Kidney (tissue), 14 donors: ENCODE measurements around the gene CRCP. TPM values are rescaled to one million over a fixed set of nuclear protein-coding genes. Genes with fewer than 3 reads are reported as not detected.
"Not testable (repeated sequence)": the region's sequence is repeated elsewhere in the genome, so short reads cannot be mapped to it uniquely, and the experiment has no call there.

Experiments used
- DNase-seq, 5 donors: peaks; one replicate each; pipeline ENCODE4 v3.0.0-alpha.2; 2013 to 2020
- FAIRE-seq: peaks from 2 replicates; lab custom pipeline; 2012; peaks lifted over from hg19 to GRCh38; lab: Jason Lieb, UNC
- H3K27ac ChIP-seq, 2 donors: one replicate each; pipeline ENCODE4 v1.7.0; 2013; ENCODE audit warnings: low read depth in 2 of 2, low read length in 2 of 2, inconsistent platforms in 1 of 2
- H3K27me3 ChIP-seq: one replicate; pipeline ENCODE4 v1.7.1; 2013; ENCODE audit warnings: low read length, inconsistent platforms; ENCODE audit not compliant: control insufficient read depth, insufficient read depth
- H3K36me3 ChIP-seq, 3 donors: one replicate each; pipeline versions ENCODE4 v1.7.0 to v1.7.1; 2013; ENCODE audit warnings: low read length in 3 of 3, control low read depth in 1 of 3, inconsistent platforms in 1 of 3; ENCODE audit not compliant: insufficient read depth in 3 of 3, control insufficient read depth in 2 of 3
- H3K4me1 ChIP-seq, 3 donors: one replicate each; pipeline versions ENCODE4 v1.7.0 to v1.7.1; 2013; ENCODE audit warnings: low read length in 3 of 3, inconsistent platforms in 1 of 3, low read depth in 1 of 3; ENCODE audit not compliant: control insufficient read depth in 2 of 3, insufficient read depth in 2 of 3
- H3K4me3 ChIP-seq, 3 donors: one replicate each; pipeline versions ENCODE4 v1.7.0 to v1.8.1; 2013; ENCODE audit warnings: low read length in 3 of 3, control low read depth in 1 of 3, inconsistent platforms in 1 of 3
- H3K9ac ChIP-seq, 3 donors: one replicate each; pipeline versions ENCODE4 v1.7.0 to v1.7.1; 2013; ENCODE audit warnings: low read length in 3 of 3, control low read depth in 1 of 3, inconsistent platforms in 1 of 3
- H3K9me3 ChIP-seq, 3 donors: one replicate each; pipeline versions ENCODE4 v1.7.0 to v1.7.1; 2013; ENCODE audit warnings: low read length in 3 of 3, control low read depth in 1 of 3, inconsistent platforms in 1 of 3; ENCODE audit not compliant: control insufficient read depth in 2 of 3, insufficient read depth in 1 of 3
- intact Hi-C: fragments of 100-400 bp; cut with DNase I; formaldehyde crosslinking; loops from one replicate; pipeline ENCODE4 v1.11.1; 2022
- polyA plus RNA-seq: library from polyadenylated mRNA; stranded (reverse); fragments of 350-450 nt; fragmentation: Illumina TruSeq; extraction: RNeasy Lipid Tissue Mini Kit (QIAGEN cat#74804); gene quantifications from one replicate; pipeline ENCODE4 v1.2.3, GENCODE V29; 2014; ENCODE audit warnings: low read depth, low replicate concordance; ENCODE audit not compliant: insufficient read depth
- total RNA-seq: library from RNA; stranded (reverse); fragmentation: NEBNext Ultra II Directional; extraction: Animal tissue kit (Norgen Biotek cat#: 25700); gene quantifications from one replicate; pipeline ENCODE4 v1.2.1, GENCODE V29; 2021
- TF ChIP-seq, protein P1 (sequence below): IDR thresholded peaks from 3 replicates; pipeline ENCODE4 v1.5.1; 2012; ENCODE audit warnings: mild to moderate bottlenecking, moderate library complexity, borderline replicate concordance; ENCODE audit not compliant: insufficient read depth; ENCODE audit errors: extremely low read depth
- donor health status: control.
- donor health status: control.
- donor health status: control.
- donor health status: control.
- donor health status: control.
- donor health status: DM: yes; HTN: yes; CAD: no.
- donor health status: Normal renal cell carcinoma (clear cell type).

The CRCP gene
- total and polyA plus RNA-seq, 2 donors from 2014 or later = 16.8 to 35.8 TPM

DNA sequence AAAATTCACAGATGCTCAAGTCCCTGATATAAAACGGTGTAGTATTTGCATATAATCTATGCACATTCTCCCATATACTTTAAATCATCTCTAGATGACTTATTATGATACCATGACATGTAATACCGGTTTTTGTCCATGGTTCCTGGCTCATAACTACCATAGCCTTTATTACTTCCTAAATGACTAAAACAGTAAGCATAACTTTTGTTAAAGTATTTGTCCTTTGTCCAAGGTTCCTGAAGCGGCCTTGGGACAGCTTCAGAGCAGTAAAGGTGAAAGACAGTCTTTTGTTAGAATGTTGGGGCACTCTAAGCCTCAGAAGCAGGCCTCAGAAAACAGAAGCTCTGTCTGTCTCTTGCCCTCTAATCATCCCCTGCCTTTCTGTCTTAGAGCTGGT, 4.0 kb downstream of the CRCP start:
- no peak overlapping the region for H3K4me3 ChIP-seq
- H3K36me3 ChIP-seq = peaks cover 0 to 3% (median 0%) of the 10 kb centered on the region in 3 donors
- H3K27me3 ChIP-seq = no peaks in the 10 kb centered on the region
- peaks cover 0 to 13% (median 2%) of the 10 kb centered on the region in 3 donors for H3K4me1 ChIP-seq
- no peaks in the 10 kb centered on the region for H3K9me3 ChIP-seq
- TF ChIP-seq, protein P1, sequence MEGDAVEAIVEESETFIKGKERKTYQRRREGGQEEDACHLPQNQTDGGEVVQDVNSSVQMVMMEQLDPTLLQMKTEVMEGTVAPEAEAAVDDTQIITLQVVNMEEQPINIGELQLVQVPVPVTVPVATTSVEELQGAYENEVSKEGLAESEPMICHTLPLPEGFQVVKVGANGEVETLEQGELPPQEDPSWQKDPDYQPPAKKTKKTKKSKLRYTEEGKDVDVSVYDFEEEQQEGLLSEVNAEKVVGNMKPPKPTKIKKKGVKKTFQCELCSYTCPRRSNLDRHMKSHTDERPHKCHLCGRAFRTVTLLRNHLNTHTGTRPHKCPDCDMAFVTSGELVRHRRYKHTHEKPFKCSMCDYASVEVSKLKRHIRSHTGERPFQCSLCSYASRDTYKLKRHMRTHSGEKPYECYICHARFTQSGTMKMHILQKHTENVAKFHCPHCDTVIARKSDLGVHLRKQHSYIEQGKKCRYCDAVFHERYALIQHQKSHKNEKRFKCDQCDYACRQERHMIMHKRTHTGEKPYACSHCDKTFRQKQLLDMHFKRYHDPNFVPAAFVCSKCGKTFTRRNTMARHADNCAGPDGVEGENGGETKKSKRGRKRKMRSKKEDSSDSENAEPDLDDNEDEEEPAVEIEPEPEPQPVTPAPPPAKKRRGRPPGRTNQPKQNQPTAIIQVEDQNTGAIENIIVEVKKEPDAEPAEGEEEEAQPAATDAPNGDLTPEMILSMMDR = no peak
- FAIRE-seq (no peak), DNase-seq (no peak)
- H3K9ac ChIP-seq = no peak overlapping the region
- intact Hi-C loops = no loop called here
- H3K27ac ChIP-seq = no peak overlapping the region

DNA sequence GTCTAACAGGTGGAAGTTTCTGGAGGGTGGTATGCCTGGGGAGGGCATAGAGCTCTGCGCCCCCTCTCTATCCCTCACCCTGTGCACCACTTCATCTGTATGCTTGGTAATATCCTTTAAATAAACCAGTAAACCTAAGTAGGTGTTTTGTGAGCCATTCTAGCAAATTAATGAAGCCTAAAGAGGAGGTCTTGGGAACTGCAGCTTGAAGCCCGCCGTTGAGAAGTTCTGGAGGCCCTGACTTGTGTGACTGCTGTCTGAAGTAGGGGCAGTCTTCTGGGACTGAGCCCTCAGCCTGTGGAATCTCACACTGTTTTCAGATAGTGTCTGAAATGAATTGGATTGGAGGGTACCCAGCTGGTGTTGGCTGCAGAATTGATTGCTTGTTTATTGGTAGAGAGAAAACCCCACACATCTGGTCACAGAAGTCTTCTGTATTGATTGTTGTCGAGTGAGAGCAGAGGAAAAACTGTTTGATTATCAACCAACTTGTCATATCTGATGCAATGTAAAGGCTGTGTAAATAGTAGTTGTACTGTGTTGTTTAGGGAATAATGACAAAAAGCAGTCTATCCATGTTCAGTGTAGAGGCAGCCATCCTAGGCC, 4.7 kb downstream of the CRCP start:
- no peaks in the 10 kb centered on the region for H3K9me3 ChIP-seq
- TF ChIP-seq, protein P1 = no peak
- no peak overlapping the region for H3K4me3 ChIP-seq
- peak in 3 of 5 donors; percentile 17 to 52 (median 50) for DNase-seq
- intact Hi-C loops = no loop called here
- no peak overlapping the region for H3K27ac ChIP-seq
- H3K27me3 ChIP-seq = no peaks in the 10 kb centered on the region
- no peak for FAIRE-seq
- peaks cover 0 to 3% (median 0%) of the 10 kb centered on the region in 3 donors for H3K36me3 ChIP-seq
- H3K9ac ChIP-seq = no peak overlapping the region
- peaks cover 0 to 13% (median 2%) of the 10 kb centered on the region in 3 donors for H3K4me1 ChIP-seq

DNA sequence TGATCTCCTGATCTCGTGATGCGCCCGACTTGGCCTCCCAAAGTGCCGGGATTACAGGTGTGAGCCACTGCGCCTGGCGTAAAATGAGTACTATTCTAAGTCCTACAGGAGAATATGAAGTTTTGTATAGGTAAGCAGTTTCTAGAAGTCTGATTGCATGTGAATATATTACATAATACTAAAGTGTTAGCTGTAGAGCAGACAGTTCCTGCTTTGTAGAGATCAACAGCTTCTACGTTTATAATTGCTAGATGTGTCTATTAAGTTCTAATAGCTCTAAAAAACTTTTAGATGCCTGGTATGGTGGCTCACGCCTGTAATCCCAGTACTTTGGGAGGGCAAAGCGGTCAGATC, 8.5 kb downstream of the CRCP start:
- intact Hi-C loops = no loop called here
- no peak overlapping the region for H3K9ac ChIP-seq
- H3K36me3 ChIP-seq = peaks cover 0 to 3% (median 0%) of the 10 kb centered on the region in 3 donors
- H3K27ac ChIP-seq = no peak overlapping the region
- H3K4me3 ChIP-seq = no peak overlapping the region
- H3K9me3 ChIP-seq = no peaks in the 10 kb centered on the region
- no peaks in the 10 kb centered on the region for H3K27me3 ChIP-seq
- FAIRE-seq (no peak), DNase-seq (no peak)
- TF ChIP-seq, protein P1 = no peak
- peaks cover 0 to 8% (median 4%) of the 10 kb centered on the region in 3 donors for H3K4me1 ChIP-seq

DNA sequence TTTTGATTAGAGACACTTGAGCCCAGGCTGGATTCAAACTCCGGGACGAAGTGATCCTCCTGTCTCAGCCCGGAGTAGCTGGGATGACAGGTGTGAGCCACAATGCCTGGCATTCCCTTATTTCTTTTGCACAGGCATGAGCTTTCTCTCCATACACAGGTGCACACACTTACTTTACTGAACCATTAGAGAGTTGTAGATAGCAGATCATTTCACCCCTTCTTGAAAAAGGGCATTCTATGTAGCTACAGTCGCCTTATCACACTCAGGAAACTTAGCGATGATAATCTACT, 9.9 kb downstream of the CRCP start:
- H3K4me3 ChIP-seq, H3K9me3 ChIP-seq, H3K4me1 ChIP-seq, intact Hi-C loops, H3K27me3 ChIP-seq, H3K27ac ChIP-seq, DNase-seq, FAIRE-seq, H3K36me3 ChIP-seq, H3K9ac ChIP-seq: not testable (repeated sequence)
